IPS-NIHi11 (cell line): ENCODE measurements around the gene AGER.
"Not testable (repeated sequence)": the region's sequence is repeated elsewhere in the genome, so short reads cannot be mapped to it uniquely, and the experiment has no call there.

Source experiments
- DNase-seq: peaks from one replicate; pipeline ENCODE4 v3.0.0; 2012; ENCODE audit warnings: mixed read lengths, low spot score

AGER gene

GRCh38 chr6:32186151-32186840, 2.2 kb upstream of the AGER start:
- not testable (repeated sequence) for DNase-seq

GRCh38 chr6:32185681-32186131, 1.7 kb upstream of the AGER start:
- peak; percentile 60 for DNase-seq

- DNase-seq: no peak
These were observed 470 bp downstream of the AGER start for GRCh38 chr6:32183483-32184083.

- DNase-seq: no peak
These were observed 1.0 kb downstream of the AGER start for GRCh38 chr6:32183030-32183429.

GRCh38 chr6:32182555-32182981, 1.5 kb downstream of the AGER start:
- DNase-seq: no peak

- no peak for DNase-seq
These were observed 2.0 kb downstream of the AGER start for GRCh38 chr6:32181915-32182529.

- DNase-seq: no peak
These were observed 2.8 kb downstream of the AGER start for GRCh38 chr6:32181148-32181702.

- DNase-seq: no peak
These were observed 4.2 kb downstream of the AGER start for GRCh38 chr6:32179766-32180405.

- no peak for DNase-seq
These were observed 5.3 kb downstream of the AGER start for GRCh38 chr6:32178547-32179440.

GRCh38 chr6:32177788-32178546, 6.1 kb downstream of the AGER start, which contains the start of gene RNF5:
RNF5 (plus strand) TSS chr6:32178405; CDS start chr6:32178512, 107 bp downstream.
- peak; percentile 90 for DNase-seq

GRCh38 chr6:32177183-32177787, 6.8 kb downstream of the AGER start:
- no peak for DNase-seq

- no peak for DNase-seq
These were observed 7.4 kb downstream of the AGER start for GRCh38 chr6:32176476-32177182.

GRCh38 chr6:32175711-32176475, 8.2 kb downstream of the AGER start, which contains the start of gene AGPAT1:
AGPAT1 (minus strand) TSS chr6:32176084; CDS start chr6:32171496, 4,588 bp downstream.
- DNase-seq: peak; percentile 93

- no peak for DNase-seq
These were observed 8.7 kb downstream of the AGER start for GRCh38 chr6:32175322-32175710.

GRCh38 chr6:32174416-32174815, 9.6 kb downstream of the AGER start:
- no peak for DNase-seq

- DNase-seq: no peak
These were observed 10.9 kb downstream of the AGER start for GRCh38 chr6:32173051-32173727.

- no peak for DNase-seq
These were observed 12.8 kb downstream of the AGER start for GRCh38 chr6:32171234-32171633.

- DNase-seq: no peak
These were observed 13.8 kb downstream of the AGER start for GRCh38 chr6:32170294-32170693.
